ENCODE results near the gene CBLB.

DNA sequence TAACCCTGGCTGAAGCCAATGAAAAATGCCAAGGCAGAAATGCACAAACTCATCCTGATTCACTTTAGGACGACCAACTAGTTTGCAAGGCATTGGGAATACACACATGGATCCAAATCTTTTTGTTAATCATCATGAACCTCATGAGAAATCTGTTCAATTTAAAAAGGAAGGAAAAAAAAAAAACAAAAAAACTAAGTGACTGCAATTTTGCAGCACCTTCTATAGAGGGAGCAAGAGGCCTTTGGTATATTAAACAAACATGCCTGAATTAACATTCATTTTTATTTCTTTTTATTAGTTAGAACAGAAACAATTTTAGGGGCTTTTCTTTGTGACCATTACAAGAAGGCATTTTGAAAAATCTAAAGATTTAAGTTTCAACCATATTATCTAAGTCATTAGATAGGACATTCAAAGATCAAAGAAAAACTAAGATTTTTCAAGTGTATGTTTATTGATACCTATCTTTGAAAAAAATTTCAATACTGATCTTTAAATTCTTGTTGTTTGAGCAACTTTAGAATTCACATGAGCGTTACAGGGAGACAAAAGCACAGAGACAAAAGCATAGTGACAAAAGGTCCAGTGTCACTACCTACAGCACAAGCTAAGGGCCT lies 182.4 kb downstream of the CBLB start:
- TF ChIP-seq ZNF274 (IDR thresholded peaks at IDR 0.05; ENCODE audit: low read length), result no peak
- no peak for TF ChIP-seq ZNF274 (tag by site-specific recombination; IDR thresholded peaks at IDR 0.05; ENCODE audit: borderline replicate concordance)
- TF ChIP-seq, protein P1, sequence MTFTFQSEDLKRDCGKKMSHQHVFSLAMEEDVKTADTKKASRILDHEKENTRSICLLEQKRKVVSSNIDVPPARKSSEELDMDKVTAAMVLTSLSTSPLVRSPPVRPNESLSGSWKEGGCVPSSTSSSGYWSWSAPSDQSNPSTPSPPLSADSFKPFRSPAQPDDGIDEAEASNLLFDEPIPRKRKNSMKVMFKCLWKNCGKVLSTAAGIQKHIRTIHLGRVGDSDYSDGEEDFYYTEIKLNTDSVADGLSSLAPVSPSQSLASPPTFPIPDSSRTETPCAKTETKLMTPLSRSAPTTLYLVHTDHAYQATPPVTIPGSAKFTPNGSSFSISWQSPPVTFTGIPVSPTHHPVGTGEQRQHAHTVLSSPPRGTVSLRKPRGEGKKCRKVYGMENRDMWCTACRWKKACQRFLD (tag by site-specific recombination; IDR thresholded peaks at IDR 0.05), result no peak
- TF ChIP-seq, protein P2, sequence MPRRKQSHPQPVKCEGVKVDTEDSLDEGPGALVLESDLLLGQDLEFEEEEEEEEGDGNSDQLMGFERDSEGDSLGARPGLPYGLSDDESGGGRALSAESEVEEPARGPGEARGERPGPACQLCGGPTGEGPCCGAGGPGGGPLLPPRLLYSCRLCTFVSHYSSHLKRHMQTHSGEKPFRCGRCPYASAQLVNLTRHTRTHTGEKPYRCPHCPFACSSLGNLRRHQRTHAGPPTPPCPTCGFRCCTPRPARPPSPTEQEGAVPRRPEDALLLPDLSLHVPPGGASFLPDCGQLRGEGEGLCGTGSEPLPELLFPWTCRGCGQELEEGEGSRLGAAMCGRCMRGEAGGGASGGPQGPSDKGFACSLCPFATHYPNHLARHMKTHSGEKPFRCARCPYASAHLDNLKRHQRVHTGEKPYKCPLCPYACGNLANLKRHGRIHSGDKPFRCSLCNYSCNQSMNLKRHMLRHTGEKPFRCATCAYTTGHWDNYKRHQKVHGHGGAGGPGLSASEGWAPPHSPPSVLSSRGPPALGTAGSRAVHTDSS (tag by site-specific recombination; IDR thresholded peaks at IDR 0.05), result no peak
- TF ChIP-seq ZNF561 (tag by site-specific recombination; IDR thresholded peaks at IDR 0.05; ENCODE audit: borderline replicate concordance), result no peak

Measured in HEK293 (cell line).